Measurements from ENCODE around the gene CHST12.
"Not testable (repeated sequence)": the region's sequence is repeated elsewhere in the genome, so short reads cannot be mapped to it uniquely, and the experiment has no call there.

CHST12 gene

DNA sequence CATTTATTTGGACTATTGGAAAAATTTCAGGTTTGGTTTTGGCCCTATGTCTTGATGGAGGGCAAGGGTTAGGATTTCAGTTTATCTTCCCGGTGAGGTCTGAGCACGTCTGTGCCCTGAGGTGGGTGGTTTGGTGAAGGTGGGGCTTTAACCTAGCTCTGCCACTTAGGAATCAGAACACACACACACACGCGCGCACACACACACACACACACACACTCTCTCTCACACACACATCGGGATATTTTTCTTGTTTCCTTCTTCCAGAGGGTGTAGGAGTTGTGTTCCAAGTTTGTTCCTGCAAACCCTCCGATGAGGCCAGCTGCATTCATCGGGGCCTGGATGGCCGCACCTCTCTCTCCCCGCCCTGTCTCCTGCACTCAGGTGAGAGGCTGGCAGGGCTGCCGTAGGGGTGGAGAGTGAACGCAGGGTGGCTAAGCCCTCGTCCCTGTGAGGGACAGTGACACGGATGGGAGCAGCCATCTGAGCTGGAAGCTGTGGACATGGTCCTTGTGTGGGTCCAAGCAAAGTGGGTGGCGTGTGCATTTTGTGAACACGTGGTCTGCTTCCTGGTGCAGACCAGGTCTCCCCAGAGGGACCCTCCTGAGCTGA, 34.2 kb downstream of the CHST12 start:
- no peak for DNase-seq

DNA sequence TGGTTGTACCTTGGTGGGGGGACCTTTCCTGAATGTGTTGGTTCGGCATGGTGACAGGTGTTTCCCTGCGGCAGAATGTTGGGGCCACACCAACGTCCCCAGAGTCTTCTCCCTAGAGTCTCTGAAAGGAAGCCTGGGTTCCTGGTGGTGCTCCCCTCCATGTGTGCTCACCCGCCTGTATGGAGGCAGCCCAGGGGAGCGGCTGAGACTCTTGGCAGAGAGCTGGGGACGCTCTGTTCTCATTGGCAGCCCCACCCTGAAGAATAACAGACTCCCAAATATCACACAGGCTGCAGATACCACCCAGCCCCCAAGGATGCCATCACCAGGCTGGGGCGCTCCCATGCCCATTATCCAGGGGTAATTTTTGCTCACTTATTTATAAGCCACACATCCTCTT, 34.8 kb downstream of the CHST12 start:
- DNase-seq, result no peak

DNA sequence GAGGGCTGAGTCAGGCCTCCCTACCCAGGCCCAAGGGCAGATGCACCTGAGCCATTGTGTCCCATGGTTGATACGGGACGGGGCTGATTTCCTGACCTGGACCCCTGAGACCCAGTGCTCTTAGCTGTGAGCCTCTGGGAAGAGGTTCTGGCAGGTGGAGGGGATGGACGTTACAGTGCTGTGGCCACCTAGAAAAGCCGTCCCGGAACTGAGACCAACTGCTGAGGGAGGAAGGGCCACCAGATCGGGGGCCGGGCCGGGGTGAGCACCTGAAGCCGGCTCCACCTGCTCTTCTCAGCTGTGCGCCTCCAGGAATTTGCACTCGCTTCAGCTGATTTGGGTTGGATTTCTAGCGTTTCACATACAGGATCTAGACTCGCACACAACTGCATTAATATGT, 35.4 kb downstream of the CHST12 start:
- DNase-seq, result no peak

DNA sequence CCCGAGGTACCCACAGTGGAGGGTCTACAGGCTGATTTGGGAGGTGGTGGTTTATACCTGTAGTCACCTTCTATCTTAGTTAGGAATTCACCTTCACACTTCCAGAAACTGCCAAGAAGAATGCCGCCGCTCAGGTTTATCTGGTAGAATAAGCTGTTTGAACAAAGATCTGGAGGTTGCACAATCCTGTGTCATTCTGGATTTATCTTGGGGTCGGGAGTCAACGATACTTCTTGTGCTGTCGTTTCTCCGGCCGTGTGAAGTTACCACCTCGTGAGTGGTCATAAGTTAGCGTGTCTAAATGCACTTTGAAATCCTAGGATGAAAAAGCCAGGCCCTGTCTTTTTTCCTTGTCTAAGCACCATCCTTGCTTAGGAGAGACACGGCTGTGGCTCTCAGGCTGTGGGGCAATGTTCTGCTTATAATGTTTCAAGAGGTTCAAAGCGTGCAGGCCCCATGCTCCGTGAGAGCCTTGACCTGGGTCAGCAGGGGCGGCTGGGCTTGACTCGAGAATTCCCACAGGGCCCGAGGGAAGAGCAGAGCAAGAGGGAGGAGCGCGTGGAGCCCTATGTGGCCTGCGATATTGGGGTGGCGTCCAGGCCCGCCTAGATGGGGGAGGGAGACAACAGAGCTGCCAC, 37.3 kb downstream of the CHST12 start:
- DNase-seq, result no peak

DNA sequence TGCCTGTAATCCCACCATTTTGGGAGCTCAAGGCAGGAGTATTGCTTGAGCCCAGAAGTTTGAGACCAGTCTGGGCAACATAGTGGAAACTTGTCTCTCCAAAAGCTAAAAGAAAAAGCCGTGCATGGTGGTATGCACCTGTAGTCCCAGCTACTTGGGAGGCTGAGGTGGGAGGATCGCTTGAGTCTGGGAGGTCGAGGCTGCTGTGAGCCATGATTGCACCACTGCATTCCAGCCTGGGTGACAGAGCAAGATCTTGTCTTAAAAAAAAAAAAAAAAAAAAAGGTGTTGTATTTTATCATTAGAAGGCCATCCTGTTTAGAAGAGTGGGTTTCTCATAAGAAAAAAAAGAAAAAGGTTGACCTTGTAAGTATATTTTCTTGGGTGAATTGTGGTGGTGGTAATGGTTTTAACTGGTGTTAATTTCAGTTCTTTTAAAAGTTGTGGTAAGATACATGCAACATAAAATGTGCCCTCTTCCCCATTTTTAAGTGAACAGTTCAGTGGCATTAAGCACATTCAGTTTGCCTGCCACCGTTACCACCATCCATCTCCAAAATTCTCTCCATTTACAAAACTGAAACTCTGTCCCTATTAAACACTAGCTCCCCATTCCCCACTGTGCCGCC, 38.1 kb downstream of the CHST12 start:
- DNase-seq, result no peak

DNA sequence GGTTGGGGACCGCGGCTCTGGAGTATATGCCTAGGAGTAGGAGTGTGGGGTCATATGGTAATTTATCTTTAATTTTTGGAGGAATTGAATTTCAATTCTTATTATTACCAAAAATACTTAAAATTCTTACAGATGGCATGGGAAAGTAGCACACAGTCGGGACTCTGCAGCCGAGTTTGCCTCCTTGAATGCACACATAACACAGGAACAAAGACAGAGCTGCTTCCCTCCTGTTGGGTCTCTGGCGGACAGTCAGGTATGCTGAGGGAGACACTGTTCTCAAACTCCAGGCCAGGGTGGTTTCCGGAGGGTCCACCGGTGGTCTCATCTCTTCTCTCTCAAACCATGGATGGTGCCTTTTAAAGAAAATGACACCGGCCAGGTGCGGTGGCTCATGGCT, 40.1 kb downstream of the CHST12 start:
- no peak for DNase-seq

DNA sequence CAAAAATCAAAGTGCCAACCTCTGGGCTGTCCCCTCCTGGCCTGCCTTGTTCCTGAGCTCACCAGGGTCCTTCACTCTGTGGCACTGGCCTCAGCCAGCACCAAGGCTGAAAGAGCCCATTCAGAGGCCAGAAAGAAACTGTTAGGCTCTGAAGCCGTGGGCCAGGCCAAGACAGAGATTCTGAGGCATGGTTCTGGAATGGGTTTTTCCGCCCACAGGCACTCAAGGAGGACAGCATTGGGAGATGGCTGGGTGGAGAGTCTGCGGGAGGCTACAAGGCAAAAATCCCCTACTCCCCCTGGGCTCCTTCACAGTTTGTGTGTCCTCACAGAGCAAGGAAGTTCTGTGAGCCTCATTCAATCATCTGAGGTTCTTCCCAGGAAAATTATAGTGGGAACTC, 41.1 kb downstream of the CHST12 start:
- DNase-seq, result no peak

DNA sequence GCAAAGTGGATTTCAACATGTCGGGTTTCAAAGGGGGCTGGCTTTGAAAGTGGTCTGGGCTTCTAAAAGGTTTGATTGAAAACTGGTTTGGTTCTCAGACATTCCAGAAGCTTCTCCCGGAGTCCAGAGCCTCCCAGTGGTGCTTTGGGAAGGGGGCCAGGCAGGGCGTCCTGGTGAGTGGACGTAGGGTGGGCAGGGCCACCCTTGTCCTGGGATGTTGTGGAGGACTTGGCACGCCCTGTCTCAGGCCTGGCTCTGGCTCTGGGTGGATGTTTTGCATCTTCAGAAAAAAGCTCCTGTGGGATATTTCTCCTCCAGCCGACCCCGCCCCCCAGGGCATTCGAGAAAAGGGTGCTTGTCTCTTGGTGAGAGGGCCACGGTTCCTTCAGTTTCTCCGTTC, 41.6 kb downstream of the CHST12 start:
- DNase-seq, result no peak

DNA sequence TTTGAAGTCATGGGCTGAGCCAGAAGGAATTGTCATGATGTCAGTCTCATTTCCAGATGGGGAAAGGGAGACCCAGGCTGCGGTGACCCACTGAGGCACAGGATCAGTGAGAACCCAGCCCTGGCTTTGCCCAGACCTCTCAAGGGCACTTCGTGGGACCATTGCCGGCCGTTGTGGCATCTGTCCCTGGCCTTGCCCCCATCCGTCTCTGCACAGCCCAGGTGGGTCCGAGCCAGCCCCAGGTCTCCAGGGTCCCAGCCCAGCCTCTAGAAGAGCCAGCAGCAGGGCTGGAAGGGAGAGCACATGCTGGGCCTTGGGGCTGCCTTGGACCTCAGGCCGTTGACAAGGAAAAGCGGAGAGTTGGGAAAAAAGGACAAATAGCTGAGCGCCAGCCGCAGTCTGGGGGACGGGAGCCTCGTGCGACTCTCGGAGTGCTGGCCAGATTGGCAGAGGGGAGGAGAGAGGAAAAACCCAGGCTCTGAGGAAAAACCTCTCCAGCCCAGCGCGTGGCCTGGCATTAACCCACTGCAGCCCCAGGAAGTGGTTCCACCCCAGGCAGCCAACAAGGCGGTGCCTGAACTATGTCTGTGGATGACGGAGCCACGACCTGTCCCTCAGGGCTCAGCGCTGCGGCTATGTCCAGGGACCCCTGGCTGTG, 42.6 kb downstream of the CHST12 start:
- no peak for DNase-seq

DNA sequence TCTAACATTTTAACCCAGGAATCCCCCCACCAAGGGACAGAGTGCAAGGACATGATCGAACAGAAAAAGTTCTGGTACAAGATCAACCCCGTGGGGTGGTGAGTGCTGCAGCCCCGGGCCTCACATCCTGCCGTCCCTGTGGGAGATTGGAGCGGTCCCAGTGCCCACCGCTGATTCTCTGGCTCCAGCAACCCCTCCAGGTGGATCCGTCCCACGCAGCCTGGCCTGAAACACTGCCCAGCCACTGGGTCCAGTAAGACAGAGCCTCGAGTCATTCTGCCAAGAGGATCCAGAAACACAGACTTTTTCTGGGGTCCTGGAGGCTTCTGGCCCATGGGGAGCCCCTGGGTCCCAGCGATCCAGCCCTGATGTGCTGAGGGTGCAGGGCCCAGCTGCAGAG, 43.3 kb downstream of the CHST12 start:
- no peak for DNase-seq

DNA sequence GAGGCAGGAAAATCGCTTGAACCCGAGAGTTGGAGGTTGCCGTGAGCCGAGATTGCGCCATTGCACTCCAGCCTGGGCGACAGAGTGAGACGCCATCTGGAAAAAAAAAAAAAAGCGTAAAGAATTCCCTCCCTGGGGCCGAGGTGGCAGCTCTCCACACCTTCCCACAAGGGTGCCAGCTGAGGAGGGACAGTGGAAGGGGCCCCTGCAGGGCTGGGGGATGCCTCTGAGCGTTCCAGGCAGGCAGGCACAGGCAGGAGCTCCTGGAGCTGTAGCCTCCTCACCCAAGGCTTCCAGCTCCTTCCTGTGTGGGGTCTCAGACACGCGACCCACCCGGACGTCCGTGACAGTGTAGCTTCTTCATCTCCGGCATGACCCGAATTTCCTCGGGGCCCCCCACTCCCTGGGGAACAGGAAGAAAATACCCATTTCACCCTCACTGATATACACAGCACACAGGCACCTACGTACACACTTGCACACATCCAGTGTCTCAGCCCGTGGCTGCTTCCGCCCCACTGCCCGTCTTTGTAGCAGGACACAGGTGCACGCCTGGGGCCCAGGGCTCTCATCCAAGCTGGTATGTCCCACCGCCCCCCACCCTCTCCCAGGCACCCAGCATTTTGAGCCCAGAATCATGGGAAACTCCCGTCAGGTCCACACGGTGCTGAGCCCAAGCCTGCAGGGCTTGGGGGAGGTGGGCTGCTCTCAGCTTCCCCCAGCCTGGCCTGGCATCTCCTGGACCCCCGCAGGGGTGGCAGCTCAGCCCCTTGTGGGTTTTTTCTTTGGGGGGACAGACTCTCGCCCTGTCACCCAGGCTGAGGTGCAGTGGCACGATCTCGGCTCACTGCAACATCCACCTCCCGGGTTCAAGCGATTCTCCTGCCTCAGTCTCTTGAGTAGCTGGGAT, 47.0 kb downstream of the CHST12 start:
- DNase-seq, result no peak

DNA sequence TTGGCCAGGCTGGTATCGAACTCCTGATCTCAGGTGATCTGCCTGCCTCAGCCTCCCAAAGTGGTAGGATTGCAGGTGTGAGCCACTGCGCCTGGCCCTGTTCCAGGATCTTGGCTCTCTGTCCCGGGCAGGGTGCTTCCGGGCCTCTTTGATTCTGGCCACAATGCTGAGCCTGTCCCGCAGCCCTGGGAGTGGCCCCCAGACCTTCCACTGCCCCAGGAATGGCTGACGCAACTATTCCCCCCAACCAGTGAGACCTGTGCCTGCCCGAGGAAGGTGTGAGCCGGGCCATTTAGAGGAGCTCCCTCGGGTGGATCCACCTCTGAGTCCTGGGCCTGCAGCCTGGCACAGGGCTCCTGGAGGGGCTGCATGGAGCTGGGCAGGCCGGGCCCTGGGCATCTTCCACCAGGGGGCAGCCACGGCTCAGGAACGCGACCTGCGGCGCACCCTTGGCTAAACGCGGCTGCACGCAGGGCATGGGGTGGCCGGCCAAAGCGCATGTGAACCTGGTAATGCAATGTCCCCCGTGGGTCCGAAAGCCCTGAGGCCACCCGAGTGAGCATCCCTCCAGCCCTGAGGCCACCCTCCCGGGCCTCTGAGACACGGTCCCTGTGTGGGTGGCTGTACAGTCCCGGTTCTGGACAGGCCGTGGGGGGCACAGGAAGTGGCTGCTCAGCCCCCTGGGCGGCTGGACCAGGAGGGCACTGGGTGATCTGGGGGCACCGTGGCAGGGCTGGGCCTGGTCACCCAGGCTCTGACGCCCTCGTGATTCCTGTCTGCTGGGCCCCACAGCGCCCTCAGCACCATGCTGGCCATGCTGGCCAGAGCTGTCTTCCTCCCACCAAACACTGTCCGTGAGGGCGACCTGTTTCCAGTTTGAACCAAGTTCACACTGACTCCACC, 48.0 kb downstream of the CHST12 start:
- DNase-seq, result peak; percentile 70

DNA sequence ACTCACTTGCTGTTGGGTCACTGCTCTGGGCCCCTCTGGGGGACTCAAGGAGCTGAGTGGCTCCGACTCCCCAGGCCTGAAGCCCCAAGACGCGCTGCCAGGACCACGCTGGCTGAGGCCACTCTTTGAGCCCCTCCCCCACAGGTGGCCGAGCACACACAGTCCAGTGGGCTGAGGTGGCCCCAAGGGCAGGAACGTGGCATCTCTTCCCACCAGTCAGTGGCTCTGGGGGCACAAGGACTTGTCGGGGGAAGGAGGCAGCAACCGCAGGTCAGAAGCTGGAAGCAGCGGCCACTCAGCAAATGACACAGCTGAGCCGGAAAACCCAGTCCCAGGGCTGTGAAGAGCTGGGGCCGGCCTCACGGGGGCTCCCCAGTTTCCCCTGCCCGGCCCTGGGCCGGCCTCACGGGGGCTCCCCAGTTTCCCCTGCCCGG, 48.7 kb downstream of the CHST12 start:
- DNase-seq, result no peak

DNA sequence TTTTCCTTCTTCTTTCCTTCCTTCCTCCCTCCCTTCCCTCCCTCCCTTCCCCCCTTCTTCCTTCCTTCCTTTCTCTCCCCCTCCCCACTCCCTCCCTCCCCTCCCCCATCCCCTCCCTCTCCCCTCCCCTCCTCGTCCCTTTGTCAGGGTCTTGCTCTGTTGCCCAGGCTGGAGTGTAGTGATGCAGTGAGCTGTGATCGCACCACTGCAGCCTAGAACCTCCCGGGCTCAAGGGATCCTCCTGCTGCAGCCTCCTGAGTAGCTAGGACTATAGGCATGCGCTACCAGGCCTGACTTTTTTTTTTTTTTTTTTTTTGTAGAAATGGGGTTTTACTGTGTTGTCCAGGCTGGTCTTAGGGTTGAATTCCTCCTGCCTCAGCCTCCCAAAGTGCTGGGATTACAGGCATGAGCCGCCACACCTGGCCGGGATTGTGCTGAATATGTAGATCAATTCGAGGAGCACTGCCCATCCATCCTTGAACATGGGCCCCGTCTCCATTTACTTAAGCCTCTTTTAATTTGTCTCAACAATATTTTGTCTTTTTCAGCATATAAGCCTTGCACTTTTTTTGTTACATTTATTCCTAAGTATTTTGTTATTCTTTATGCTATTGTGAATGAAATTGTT, 49.3 kb downstream of the CHST12 start:
- DNase-seq, result no peak

DNA sequence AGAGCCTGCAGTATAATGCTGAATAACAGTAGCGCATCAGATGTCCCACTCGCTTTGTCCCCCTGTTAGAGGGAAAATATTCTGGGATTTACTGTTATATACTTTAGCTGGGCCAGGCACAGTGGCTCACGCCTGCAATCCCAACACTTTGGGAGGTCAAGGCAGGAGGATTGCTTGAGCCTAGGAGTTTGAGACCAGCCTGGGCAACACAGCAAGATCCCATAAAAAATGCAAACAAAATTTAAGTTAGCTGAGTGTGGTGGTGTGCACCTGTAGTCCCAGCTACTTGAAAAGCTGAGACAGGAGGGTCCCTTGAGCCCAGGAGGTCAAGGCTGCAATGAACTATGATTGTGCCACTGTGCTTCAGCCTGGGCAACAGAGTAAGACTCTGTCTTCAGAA, 50.4 kb downstream of the CHST12 start:
- not testable (repeated sequence) for DNase-seq

DNA sequence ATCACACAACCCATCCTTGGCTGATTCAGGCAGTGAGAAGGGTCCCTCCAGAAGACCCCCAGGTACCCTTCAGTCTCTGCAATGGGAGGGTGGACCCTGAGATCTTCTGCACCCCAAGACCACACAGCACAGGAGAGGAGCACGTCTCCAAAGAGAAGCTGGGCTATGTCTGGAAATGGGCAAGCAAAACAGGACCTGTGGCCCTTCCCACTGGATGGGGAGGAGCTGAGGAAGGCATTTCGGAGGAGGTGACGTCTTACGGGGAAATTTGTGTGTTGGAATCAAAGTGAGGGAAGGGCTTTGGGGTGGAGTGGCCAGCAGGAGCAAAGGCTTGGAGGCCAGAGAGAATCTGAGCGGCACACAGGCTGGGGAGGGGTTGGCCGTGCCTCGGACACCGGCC, 56.3 kb downstream of the CHST12 start:
- DNase-seq, result no peak

DNA sequence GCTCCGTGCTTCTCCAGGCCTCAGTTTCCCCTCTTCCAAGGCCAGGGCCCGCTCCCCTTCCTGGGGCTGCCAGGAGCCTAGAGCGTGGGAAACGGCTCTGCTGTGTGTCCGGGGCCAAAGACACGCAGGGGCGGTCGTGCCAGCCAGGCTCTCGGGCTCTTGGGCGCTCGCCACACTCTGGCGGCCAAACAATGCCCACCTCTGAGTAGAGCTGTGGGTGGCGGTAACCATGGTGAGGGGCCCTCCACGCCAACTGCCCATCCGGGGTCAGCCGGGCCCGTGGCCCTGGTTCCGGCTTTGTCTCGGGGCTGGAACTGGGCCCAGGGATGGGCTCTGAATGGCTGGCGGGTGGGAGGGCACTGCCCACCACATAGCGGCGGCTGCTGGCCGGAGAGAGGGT, 56.8 kb downstream of the CHST12 start:
- DNase-seq, result no peak

DNA sequence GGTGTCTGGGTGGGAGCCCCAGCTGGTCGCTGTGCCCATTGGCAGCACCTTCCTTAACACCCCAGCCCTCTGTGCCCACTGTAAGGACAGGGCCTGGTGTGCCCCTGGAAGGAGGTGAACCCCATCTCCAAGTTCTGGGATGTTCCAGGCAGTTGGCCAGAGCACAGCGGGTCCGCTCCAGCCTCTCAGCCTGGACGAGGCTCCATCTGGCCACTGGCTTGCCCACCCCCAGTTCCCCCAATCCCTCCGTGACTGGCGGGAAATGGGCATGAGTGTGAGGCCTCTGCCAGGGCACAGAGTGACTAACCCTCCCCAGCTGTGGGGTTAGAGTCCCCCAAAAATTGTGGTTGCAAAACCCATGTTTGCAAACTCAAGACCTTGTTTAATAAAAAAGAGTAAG, 57.2 kb downstream of the CHST12 start:
- no peak for DNase-seq

DNA sequence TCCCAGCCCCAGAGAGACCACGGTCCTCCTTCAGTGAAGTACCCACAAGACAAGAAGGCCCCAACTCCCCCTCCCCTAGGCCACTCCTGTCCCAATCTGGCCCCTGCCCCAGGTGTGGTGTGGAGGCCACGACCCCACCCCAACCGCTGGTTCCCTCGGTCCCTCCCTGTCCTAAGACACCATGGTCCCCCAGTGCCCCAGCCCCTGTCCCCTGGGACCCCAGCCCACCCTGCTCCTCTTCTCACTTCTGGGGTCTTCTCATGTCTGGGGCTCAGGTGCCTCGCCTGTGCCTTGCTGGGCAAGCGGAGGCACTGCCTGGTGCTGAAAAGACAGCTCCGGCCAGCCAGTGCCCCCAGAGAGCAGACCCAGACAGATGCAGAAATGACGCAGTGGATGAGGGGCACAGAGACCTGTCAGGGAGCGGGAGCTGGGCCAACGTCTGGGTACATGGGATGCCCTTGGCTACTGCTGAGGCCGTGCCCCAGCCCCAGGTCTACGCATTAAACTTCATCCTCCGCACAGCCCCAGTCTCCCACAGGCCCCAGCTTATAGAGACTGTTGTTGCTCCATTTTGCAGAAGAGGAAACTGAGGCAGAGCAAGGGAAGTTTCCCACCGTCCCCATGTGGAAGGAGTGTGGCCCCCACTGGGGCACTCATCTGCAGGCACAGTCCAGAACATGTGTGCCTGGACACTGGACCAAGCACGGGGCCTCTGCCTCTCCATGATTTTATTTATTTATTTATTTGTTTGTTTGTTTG, 58.0 kb downstream of the CHST12 start:
- DNase-seq, result no peak

DNA sequence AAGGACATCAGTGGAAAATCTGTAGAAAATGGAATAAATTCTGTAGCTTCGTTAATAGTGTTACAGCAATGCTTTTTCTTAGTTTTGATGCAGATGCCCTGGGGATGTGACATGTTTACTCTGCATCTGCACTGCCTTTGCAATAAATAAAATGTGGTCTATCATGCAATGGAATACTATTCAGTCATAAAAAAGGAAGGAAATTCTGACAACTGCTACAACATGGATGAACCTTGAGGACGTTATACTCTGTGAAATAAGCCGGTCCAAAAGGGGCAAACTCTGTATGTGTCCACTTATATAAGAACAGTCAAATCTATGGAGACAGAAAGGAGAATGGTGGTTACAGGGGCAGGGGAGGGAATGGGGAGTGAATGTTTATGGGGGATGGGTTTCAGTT, 59.3 kb downstream of the CHST12 start:
- no peak for DNase-seq

DNA sequence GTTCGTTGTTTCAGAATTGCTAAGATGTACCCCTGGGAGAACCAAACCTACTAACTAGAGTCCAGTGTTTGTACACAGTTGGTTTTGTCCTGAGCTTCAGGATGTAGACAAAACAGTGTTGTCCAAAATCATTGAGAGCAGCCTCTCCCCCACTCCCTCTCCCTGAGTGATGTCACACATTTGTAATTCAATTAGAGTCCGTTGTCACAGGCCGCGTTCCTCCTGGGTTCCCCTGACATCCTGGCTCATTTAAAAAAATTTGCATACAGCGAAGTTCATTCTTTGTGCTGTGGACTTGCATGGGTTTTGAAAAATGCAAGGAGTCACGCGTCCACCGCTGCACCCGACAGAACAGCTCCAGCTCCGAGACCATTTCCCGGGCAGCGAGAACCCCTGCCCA, 62.5 kb downstream of the CHST12 start:
- DNase-seq, result no peak
